RWPE1 (cell line): ENCODE data around the gene COL6A1.

Experiments
- CTCF ChIA-PET: fragments of 350-600 bp; sonication (Branson Sonifier 250); formaldehyde crosslinking; extraction: SDS; loops from one replicate; lab custom pipeline; 2021; lab: Yijun Ruan, JAX
- POLR2A ChIA-PET: fragments of 400-600 bp; formaldehyde crosslinking; extraction: SDS; loops from one replicate; lab custom pipeline; 2020; ENCODE audit warnings: antibody characterized with exemption; ENCODE audit not compliant: low non-redundant PET; lab: Yijun Ruan, JAX
- DNase-seq: peaks from one replicate; pipeline ENCODE4 v3.0.0; 2012; ENCODE audit warnings: low spot score
- H3K27ac ChIP-seq: fragments of 450-650 bp; 2 replicates; pipeline ENCODE4 v1.5.1; 2017
- TF ChIP-seq, protein P1 (sequence below): fragments of 450-650 bp; conservative IDR thresholded peaks from 2 replicates; pipeline ENCODE4 v1.5.1; 2017; ENCODE audit warnings: low read depth, mild to moderate bottlenecking

Gene COL6A1

GRCh38 chr21:45981151-45982091 is at the start of gene COL6A1:
COL6A1 (plus strand) TSS chr21:45981770; CDS start chr21:45981851, 81 bp downstream.
- ChIA-PET CTCF (interaction anchor here (0.7 kb wide), 1 partner anchor 9 kb away, joined by 4 read pairs; no protein-coding TSS in a partner anchor), POLR2A (interaction anchor here (0.5 kb wide), 1 partner anchor 655 kb away, joined by 3 read pairs; no protein-coding TSS in a partner anchor)
- peak; percentile 76 for DNase-seq
- peak within 1 kb of the TSS; percentile 87 for H3K27ac ChIP-seq
- TF ChIP-seq, protein P1, sequence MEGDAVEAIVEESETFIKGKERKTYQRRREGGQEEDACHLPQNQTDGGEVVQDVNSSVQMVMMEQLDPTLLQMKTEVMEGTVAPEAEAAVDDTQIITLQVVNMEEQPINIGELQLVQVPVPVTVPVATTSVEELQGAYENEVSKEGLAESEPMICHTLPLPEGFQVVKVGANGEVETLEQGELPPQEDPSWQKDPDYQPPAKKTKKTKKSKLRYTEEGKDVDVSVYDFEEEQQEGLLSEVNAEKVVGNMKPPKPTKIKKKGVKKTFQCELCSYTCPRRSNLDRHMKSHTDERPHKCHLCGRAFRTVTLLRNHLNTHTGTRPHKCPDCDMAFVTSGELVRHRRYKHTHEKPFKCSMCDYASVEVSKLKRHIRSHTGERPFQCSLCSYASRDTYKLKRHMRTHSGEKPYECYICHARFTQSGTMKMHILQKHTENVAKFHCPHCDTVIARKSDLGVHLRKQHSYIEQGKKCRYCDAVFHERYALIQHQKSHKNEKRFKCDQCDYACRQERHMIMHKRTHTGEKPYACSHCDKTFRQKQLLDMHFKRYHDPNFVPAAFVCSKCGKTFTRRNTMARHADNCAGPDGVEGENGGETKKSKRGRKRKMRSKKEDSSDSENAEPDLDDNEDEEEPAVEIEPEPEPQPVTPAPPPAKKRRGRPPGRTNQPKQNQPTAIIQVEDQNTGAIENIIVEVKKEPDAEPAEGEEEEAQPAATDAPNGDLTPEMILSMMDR: no peak

GRCh38 chr21:45932922-45933502 is 48.6 kb upstream of the COL6A1 start:
- ChIA-PET CTCF (no interaction called here), POLR2A (no interaction called here)
- TF ChIP-seq, protein P1: no peak
- H3K27ac ChIP-seq: no peak overlapping the region
- DNase-seq: no peak

DNA sequence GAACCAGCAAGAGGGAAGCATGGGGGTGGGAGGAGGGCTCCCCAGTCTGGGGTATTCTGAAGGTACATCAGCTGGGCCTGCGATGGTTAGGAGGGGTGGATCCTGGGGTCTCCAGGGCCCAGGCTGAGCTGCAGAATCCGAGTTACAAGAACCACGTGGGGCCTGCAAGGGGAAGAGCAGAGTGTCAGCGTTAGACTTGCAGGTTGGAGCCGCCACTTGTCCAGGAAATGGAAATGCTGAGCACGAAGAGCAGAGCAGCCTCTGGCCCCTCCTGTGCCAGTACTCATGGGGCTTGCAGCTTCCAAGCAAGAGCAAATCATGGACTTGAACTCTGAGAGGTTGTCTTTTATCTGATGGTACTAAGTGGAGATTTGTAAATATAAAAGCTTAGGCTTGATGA is 47.5 kb upstream of the COL6A1 start:
- H3K27ac ChIP-seq: no peak overlapping the region
- TF ChIP-seq, protein P1: no peak
- ChIA-PET CTCF (no interaction called here), POLR2A (no interaction called here)
- DNase-seq: no peak

DNA sequence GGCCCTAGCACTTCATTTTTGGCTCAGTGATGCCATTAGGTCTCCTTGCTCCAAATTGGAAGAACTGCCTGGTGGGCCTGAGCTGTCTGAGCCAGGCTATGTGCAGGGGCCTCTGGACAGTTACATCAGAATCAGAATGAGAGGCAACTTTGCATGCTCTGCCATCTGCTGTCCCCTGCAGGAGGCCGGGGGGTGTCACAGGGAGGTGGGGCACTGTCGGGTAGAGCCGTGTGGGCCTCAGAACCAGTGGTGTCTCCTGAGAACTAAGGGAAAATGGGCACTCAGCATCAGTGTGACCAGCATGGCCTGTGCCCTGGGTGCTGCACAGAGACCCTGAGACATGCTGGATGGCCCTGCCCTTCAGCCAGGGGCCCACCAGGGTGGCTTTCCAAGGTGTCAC is 47.0 kb upstream of the COL6A1 start:
- TF ChIP-seq, protein P1: no peak
- CTCF ChIA-PET: no interaction called here
- H3K27ac ChIP-seq: no peak overlapping the region
- POLR2A ChIA-PET: no interaction called here
- DNase-seq: no peak

DNA sequence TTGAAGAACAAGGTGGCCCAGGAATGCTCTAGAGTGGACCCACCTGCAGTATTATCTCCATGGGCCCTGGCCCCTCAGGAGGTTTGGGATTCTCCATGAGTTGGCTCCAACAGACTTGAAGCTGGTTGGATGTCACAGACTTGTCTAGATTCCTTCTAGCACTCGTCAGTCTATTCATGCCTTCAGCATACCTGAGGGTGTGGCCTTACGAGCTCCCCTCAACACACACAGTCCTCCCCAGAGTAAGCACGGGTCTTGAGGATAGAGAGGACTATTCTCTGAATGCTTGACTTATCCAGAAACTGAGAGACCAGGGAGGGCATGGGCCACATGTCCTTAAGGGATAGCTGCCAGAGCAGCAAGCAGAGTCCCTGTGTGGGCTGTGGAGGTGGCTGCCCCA is 45.9 kb upstream of the COL6A1 start:
- no peak overlapping the region for H3K27ac ChIP-seq
- POLR2A ChIA-PET: no interaction called here
- TF ChIP-seq, protein P1: no peak
- CTCF ChIA-PET: interaction anchor here (0.9 kb wide), 1 partner anchor 13 kb away, joined by 3 read pairs; no protein-coding TSS in a partner anchor
- DNase-seq: no peak

DNA sequence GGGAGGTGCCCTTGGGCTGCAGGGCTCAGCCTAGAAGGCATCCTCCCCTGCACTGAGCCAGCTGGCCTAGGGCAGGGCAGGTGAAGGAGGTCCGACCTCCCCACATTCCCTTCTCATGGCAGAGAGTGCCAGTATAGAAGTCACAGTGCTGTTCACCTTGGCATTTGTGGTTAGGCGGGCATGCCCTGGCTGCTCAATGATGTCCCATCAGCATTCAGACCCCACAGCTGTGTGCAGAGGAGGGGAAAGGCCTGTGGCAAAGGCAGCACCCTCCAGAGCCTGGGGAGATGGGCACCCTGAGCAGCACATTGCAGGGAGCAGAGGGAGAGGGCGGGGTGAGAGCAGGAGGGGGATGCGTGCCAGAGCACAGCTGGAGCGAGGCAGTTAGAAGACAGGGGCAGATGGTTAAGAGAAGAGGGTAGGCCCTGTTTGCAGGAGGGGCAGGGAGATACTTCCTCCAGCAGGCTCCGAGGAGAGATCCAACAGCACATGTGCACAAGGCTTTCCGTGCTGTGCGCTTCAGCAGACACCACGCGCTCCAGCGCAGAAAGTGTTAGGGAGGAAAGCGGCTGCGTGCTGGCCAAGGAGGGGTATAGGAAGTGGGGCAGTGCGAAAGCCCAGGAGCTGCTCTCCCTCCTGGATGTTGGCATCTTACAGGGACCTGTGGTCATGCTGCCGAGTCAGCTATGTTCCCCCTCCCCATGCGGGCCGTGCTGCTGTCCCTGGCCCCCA is 43.7 kb upstream of the COL6A1 start:
- ChIA-PET POLR2A (no interaction called here), CTCF (no interaction called here)
- no peak for DNase-seq
- TF ChIP-seq, protein P1: no peak
- no peak overlapping the region for H3K27ac ChIP-seq
